Stimulated activated CD4-positive, alpha-beta T cell treated with anti-CD3 and anti-CD28 coated beads, Interleukin-4, amount 100 ng/mL, for 4 hours (primary cell): ENCODE data around the gene RNF11.

Source experiments
- DNase-seq, 2 experiments: peaks; one replicate each; pipeline ENCODE4 v3.0.0-alpha.2; 2020

RNF11 gene

GRCh38 chr1:51266791-51267190, 30.7 kb downstream of the RNF11 start:
- no peak for DNase-seq

GRCh38 chr1:51268634-51269033, 32.6 kb downstream of the RNF11 start:
- DNase-seq, result no peak

DNA sequence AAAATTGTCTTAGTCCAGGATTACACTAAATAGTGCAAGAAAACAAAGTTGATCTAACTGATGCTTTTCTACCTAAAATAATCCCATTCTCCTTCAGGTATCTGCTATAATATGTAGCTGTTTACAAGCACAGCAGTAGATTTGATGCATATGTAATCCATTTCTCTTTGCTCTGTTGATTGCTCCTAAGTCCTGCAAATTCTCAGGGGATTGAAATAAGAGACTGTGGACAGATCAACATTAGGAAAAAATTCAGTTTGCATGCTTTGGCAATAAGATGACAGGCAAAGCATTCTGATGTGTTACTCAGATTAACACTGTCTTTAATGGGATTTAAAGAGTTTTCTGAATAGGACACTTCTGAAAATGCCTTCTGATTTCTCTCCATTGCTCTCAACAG, 34.7 kb downstream of the RNF11 start:
- no peak for DNase-seq

DNA sequence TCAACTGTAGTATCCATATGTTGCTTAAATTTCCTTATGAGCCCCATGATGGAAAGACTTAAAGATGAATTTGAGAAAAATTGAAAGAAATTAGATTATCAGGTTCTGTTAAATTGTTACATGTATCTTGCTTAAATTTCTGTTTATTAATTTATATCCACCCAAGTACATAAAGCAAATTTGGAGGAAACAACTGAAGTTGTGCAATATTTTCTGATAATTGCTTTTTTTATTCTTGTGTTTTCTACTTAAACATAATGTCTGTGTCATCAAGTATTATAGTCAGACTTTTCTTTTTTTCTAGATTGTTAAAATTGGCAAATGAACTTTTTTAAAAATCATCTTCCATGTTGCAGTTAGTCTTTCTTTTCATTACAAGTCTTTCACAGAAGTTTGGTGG, 36.8 kb downstream of the RNF11 start:
- no peak for DNase-seq

GRCh38 chr1:51274676-51275075, 38.6 kb downstream of the RNF11 start:
- DNase-seq, result no peak

- DNase-seq, result no peak
Observed at GRCh38 chr1:51276286-51276685, 40.2 kb downstream of the RNF11 start.

DNA sequence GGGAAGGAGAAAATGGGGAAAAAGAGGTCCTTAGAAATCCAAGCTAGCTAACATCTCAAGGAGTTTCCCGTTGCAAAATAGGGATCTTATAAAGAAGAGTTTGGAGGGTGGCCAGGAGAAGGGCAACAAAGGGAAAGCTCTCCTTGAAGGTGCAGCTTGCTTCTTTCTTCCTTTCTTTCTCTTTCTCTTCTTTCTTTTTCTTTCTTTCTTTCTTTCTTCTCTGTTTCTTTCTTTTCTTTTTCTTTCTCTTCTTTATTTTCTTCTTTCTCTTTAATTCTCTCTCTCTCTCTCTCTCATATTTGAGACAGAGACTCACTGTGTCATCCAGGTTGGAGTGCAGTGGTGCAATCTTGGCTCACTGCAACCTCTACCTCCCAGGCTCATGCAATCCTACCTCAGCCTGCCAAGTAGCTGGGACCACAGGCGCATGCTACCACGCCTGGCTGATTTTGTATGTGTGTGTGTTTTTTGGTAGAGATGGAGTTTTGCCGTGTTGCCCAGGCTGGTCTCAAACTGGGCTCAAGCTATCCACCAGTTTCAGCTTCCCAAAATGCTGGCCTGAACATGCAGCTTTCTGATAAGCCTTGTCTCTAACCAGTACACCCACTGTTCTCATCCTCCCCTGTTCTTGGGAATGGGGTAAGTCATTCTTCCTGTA, 44.4 kb downstream of the RNF11 start:
- DNase-seq, result no peak

GRCh38 chr1:51281807-51282206, 45.7 kb downstream of the RNF11 start:
- DNase-seq, result no peak

DNA sequence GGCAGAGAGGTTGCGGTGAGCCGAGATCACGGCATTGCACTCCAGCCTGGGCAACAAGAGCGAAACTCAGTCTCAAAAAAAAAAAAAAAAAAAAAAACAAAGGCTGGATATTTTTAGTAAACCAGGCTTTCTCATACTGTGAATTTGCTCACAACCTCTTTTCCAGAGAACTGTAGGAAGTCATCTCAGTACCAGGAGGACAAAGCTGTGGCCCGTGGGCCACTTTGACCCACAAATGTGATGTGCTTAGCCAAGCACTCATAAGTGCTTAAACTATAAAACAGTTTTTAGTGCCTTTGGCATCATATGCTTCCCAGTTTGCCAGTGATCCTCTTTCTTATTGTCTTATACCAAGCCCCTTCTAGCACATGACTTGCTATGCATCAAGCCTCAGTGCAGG, 46.5 kb downstream of the RNF11 start:
- DNase-seq, result no peak

- DNase-seq, result no peak
Observed at GRCh38 chr1:51283979-51284378, 47.9 kb downstream of the RNF11 start.

- DNase-seq, result no peak
Observed at GRCh38 chr1:51284487-51284954, 48.4 kb downstream of the RNF11 start.

DNA sequence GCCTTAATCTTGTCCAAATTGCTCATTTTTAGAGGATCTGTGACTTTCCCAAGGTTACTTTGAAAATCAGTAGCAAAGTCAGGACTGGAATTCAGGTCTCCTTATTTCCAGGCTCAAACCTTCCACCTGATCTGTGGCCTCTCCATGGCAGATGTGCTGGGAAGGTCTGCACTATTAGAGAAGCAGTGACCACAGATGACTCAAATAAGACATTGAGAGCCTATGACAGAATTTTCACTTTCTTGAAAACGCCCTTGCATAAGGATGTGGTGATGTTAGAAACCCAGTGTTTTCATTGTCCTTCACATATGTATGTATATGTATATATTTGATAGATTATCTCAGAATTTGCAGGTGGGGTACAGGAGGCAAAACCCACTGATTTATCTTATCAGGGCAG, 49.0 kb downstream of the RNF11 start:
- DNase-seq, result no peak

GRCh38 chr1:51287966-51288365, 51.9 kb downstream of the RNF11 start:
- no peak for DNase-seq

- no peak for DNase-seq
Observed at GRCh38 chr1:51288578-51288977, 52.5 kb downstream of the RNF11 start.

DNA sequence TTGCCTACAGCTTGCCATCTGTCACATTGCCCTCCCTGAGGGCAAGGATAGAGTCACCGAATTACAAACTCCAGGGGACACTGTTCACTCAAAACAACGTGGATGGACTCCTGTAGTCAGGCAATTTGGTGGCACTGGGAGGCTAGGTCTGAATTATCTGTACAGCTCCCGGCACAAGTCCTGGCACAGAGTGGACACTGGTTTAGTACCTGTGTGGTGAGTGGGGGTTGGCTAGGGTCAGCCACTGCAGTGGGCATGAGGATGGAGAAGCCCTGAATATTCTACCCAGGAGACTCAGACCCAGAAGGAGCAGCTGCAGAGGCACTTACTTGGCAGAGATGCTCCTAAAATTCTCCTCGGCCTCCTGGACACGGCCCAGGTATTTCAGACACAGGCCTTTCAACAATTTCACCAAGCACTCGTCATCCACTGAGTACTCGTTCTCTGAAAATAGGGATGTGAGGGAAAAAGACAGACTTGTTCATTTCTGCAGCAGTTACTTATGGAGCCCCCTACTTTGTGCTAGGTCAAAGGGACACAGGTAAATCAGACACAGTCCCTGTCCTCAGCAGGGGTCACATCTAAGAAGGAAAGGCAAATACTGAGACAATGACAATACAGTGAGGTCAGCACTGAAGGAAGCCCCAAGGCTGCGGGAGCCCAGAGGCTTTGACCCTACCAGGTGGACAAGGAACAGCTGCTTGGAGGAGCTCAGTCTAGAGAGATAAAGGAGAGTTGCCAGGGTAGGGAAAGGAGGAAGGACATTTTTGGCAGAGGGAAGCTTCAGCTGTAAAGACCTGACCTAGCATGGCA, 53.8 kb downstream of the RNF11 start:
- no peak for DNase-seq

DNA sequence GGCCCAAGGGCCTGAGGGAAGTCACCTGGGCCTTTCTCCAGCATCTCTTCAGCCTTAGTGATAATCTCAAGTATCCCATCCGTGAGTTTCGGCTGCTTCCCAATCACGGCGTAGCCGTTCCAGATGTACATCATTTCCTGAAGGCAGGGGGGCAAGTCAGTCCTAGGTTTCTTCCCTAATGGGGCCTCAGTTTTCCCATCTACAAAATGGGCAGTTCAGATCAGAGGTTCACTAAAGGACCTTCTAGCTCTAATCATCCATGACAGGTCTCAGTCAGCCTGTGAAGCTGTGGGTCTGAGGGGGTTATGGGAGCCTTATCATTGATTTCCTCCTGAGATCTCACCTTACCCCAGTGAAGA, 54.4 kb downstream of the RNF11 start:
- no peak for DNase-seq

GRCh38 chr1:51293898-51294515, 57.9 kb downstream of the RNF11 start:
- no peak for DNase-seq

DNA sequence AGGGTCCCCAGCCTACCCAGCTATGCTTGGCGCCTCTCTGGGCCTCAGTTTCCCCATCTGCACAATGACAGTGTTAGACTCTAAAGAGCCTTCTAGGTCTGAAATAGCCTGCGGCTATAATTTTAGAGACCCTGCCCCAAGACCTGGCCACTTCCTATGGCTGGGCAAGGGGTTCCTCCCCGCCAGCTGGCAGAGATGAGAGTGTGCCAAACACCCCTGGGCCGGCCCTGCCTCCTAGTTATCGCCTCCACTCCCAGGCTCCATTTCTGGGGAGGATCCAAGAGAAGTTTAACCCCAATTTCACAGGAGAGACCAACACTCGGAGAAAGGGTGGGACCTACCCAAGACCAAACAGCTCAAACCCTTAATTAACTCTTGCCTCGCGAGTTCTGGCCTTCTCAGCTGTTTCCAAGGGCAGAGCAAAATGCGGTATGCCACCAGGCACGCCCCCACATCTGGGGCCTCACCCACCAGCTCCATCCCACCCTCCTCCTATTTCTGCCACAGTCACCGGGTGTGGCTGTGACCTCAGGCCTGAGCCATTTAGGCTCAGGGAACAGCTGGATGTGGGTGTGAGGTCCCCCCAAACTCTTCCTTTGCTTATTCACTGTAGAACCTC, 58.6 kb downstream of the RNF11 start:
- no peak for DNase-seq

- DNase-seq, result no peak
Observed at GRCh38 chr1:51295926-51296325, 59.9 kb downstream of the RNF11 start.

DNA sequence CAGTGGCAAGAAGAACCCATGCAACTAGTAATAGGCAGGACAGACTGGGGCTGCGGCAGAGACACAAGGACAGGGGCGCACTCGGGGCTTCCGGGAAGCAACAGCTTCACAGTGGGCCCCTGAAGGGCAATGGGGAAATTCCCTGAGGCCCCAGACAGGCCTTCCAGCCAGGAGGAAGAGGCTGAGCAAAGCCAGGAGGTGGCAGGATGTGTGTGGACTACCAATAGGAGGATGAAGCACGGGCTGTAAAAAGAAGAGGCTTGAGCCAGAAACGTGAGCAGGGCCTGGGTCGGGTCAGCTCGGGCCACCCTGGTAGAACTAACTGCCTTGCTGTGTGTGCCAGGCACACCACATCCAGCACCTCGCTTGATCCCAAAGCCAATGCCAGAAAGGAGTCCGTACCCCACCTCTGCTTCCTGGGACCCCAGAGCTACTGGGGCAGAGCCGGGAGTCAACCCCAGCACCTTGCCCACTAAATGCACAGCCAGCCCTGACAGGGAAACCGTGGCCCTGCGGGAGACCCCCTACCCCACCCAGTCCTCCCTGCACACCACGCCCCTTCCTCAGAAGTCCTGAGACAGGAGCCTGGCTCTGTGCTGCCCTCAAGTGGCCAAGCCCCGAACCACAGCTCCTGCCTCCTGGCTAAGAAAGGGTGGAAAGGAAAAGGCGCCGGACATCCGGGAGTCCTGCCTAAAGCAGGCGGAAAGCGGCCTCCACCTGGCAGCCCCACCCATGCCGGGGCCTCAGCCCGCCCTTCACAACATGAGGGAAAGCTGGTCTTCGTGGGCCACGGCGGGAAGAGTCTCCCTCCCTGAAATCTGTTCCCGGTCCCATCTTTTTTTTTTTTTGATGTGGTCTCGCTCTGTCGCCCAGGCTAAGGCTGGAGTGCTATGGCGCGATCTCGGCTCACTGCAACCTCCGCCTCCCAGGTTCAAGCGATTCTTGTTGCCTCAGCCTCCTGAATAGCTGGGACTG, 60.6 kb downstream of the RNF11 start:
- DNase-seq, result peak; percentile 47 to 69

- DNase-seq, result no peak
Observed at GRCh38 chr1:51297401-51298321, 61.6 kb downstream of the RNF11 start.
